Stimulated activated naive CD8-positive, alpha-beta T cell treated with anti-CD3 and anti-CD28 coated beads, Interleukin-15, amount 100 ng/mL, for 72 hours (primary cell): ENCODE results near the gene MED23.

Experiments used
- ATAC-seq: fragments of 150-1000 bp; cut with Tn5 transposase; 2 replicates; pipeline ENCODE4 v1.10.0; 2021; ENCODE audit warnings: mild to moderate bottlenecking, moderate library complexity
- DNase-seq, 2 donors: peaks; one replicate each; pipeline ENCODE4 v3.0.0; 2021 to 2022
- H3K27ac Mint-ChIP-seq, 2 donors: one replicate each; pipeline ENCODE4 v1.8.0; 2022; ENCODE audit warnings: mild to moderate bottlenecking in 2 of 2, mixed read lengths in 2 of 2, moderate library complexity in 2 of 2
- H3K27me3 Mint-ChIP-seq: one replicate; pipeline ENCODE4 v1.8.0; 2022; ENCODE audit warnings: mixed read lengths
- H3K4me1 Mint-ChIP-seq: one replicate; pipeline ENCODE4 v1.8.0; 2022; ENCODE audit warnings: mild to moderate bottlenecking, mixed read lengths
- H3K4me3 Mint-ChIP-seq, 2 donors: one replicate each; pipeline ENCODE4 v1.8.0; 2022; ENCODE audit warnings: mild to moderate bottlenecking in 2 of 2, mixed read lengths in 2 of 2, moderate library complexity in 1 of 2
- H3K9me3 Mint-ChIP-seq, 2 donors: one replicate each; pipeline ENCODE4 v1.8.0; 2022; ENCODE audit warnings: mixed read lengths in 2 of 2

MED23 gene

DNA sequence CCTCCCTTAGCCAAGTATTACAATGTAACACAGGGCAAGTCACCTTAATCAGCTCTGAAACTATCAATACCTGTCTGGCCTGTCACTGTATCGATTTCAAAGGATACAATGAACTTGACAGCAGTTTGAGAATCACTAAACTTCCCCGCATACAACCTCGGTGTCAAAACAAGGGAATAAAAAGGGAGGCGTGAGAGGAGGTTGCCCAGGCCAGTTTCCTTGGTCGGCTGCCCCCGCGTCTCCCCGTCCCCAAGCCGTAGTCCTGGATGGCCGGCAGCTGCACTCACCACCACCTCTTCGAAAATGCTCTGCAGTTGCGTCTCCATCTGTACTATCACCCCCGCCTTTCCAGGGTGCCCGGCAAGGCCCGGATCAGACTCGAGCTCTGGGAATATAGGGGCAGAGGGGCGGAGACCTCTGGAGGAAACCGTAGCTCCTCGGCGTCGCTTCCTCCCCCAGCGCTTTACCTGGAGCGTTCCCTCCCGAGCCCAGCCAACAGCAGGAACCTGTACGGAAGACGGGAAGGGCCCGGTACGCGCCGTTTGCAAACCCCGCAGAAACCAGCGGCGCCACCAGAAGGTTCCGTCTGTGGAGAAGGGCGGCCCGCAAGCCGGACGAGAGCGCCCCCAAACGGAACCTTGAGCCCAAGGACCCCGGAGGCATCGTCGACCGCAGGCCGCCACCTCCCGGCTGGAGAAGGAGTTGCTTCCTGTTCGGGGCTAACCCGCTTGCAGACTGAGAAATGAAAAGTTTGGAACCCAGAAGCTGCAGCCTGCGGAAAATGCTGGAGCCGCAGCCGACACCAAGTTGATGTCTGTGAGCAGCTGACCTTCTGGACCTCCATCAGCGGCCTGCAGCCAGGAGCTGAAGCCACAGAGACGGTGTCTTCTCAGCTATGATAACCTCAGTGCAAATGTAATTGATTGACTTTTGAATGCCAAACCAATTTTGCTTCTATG is at the start of gene MED23:
TSS of gene MED23 (minus strand) at position 519 of the 959 bp plus-strand sequence. CDS start at position 326, 193 bp downstream.
- Mint-ChIP-seq H3K27me3 (no peaks in the 10 kb centered on the region), H3K9me3 (no peaks in the 10 kb centered on the region), H3K4me1 (peaks cover 17% of the 10 kb centered on the region), H3K4me3 (peak within 1 kb of the TSS; percentile 97 to 100), H3K27ac (peak within 1 kb of the TSS; percentile 98)
- ATAC-seq (peak; percentile 94), DNase-seq (peak; percentile 96 to 97)

DNA sequence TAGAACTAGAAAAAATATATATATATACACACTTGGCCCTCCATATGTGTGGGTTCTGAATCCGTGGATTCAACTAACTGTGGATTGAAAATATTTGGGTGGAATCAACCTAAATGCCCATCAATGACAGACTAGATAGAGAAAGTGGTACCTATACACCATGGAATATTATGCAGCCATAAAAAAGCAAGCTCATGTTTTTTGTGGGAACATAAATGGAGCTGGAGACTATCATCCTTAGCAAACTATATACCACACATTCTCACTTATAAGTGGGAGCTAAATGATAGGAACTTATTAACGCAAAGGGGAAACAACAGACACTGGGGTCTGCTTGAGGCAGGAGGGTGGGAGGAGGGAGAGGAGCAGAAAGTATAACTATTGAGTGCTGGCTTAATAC is 45.1 kb upstream of the MED23 start:
- H3K4me3 Mint-ChIP-seq, result no peak overlapping the region
- no peaks in the 10 kb centered on the region for H3K27me3 Mint-ChIP-seq
- H3K4me1 Mint-ChIP-seq, result no peaks in the 10 kb centered on the region
- ATAC-seq, result no peak
- no peaks in the 10 kb centered on the region for H3K9me3 Mint-ChIP-seq
- no peak overlapping the region for H3K27ac Mint-ChIP-seq
- DNase-seq, result no peak

DNA sequence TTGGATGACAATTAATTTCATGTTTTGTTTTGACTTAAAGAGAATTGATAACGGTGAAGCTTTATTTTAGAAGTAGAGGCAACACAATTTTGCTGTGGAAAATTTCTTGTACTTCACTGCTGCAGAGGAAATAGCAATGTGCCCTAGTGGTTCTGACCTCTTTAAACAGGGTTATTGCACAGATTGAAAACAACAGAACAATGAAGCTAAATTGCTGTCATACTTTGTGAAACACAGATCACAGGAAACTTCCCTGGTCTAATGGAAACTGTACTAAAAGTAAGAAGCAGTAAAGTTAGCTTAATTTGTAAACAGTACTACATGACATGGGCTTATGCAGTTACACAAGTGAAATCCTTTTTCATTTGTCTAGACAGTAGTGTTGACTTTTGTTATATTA is 41.8 kb upstream of the MED23 start:
- no peak for DNase-seq
- H3K27me3 Mint-ChIP-seq, result peaks cover 8% of the 10 kb centered on the region
- H3K4me1 Mint-ChIP-seq, result no peaks in the 10 kb centered on the region
- no peak for ATAC-seq
- H3K4me3 Mint-ChIP-seq, result no peak overlapping the region
- peak overlapping the region in 1 of 2 donors; percentile 19 for H3K27ac Mint-ChIP-seq
- no peaks in the 10 kb centered on the region for H3K9me3 Mint-ChIP-seq

- DNase-seq (no peak), ATAC-seq (no peak)
- H3K27ac Mint-ChIP-seq, result no peak overlapping the region
- peaks cover 8% of the 10 kb centered on the region for H3K27me3 Mint-ChIP-seq
- H3K9me3 Mint-ChIP-seq, result no peaks in the 10 kb centered on the region
- no peaks in the 10 kb centered on the region for H3K4me1 Mint-ChIP-seq
- no peak overlapping the region for H3K4me3 Mint-ChIP-seq
Observed at GRCh38 chr6:131663578-131664165, 35.6 kb upstream of the MED23 start.

- Mint-ChIP-seq H3K27me3 (no peaks in the 10 kb centered on the region), H3K4me3 (no peak overlapping the region), H3K4me1 (no peaks in the 10 kb centered on the region), H3K9me3 (no peaks in the 10 kb centered on the region), H3K27ac (peak overlapping the region in 1 of 2 donors; percentile 5)
- DNase-seq (no peak), ATAC-seq (peak; percentile 75)
Observed at GRCh38 chr6:131660195-131660594, 32.2 kb upstream of the MED23 start.

GRCh38 chr6:131658287-131658686 is 30.2 kb upstream of the MED23 start:
- Mint-ChIP-seq H3K9me3 (no peaks in the 10 kb centered on the region), H3K4me3 (no peak overlapping the region), H3K4me1 (no peaks in the 10 kb centered on the region), H3K27ac (no peak overlapping the region), H3K27me3 (no peaks in the 10 kb centered on the region)
- DNase-seq (no peak), ATAC-seq (no peak)

GRCh38 chr6:131657630-131658111 is 29.6 kb upstream of the MED23 start:
- Mint-ChIP-seq H3K4me3 (no peak overlapping the region), H3K27ac (no peak overlapping the region), H3K4me1 (no peaks in the 10 kb centered on the region), H3K27me3 (no peaks in the 10 kb centered on the region), H3K9me3 (no peaks in the 10 kb centered on the region)
- no peak for ATAC-seq
- DNase-seq, result no peak

GRCh38 chr6:131657222-131657621 is 29.2 kb upstream of the MED23 start:
- H3K27me3 Mint-ChIP-seq, result no peaks in the 10 kb centered on the region
- DNase-seq (no peak), ATAC-seq (no peak)
- H3K4me1 Mint-ChIP-seq, result no peaks in the 10 kb centered on the region
- no peak overlapping the region for H3K27ac Mint-ChIP-seq
- no peaks in the 10 kb centered on the region for H3K9me3 Mint-ChIP-seq
- no peak overlapping the region for H3K4me3 Mint-ChIP-seq

DNA sequence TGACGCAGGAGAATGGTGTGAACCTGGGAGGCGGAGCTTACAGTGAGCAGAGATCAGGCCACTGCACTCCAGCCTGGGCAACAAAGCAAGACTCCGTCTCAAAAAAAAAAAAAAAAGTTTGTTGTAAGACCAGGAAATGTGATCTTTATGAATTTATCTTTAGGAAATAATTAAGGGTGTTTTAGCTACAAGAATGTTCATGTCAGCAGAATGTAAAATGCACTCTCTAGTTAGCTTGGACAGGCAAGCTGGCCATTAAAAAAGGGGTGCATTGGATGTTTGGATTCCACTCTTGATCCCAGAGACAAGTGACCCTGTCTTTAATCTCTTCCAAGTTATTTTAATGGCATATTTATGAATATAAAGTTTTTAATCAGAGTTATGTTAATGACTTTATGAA is 28.6 kb upstream of the MED23 start:
- H3K9me3 Mint-ChIP-seq, result no peaks in the 10 kb centered on the region
- no peaks in the 10 kb centered on the region for H3K27me3 Mint-ChIP-seq
- H3K4me3 Mint-ChIP-seq, result no peak overlapping the region
- no peak overlapping the region for H3K27ac Mint-ChIP-seq
- DNase-seq (no peak), ATAC-seq (no peak)
- no peaks in the 10 kb centered on the region for H3K4me1 Mint-ChIP-seq

GRCh38 chr6:131655951-131656350 is 27.9 kb upstream of the MED23 start:
- no peak for ATAC-seq
- no peak overlapping the region for H3K4me3 Mint-ChIP-seq

GRCh38 chr6:131655387-131655786 is 27.3 kb upstream of the MED23 start:
- Mint-ChIP-seq H3K27me3 (no peaks in the 10 kb centered on the region), H3K9me3 (no peaks in the 10 kb centered on the region), H3K4me1 (no peaks in the 10 kb centered on the region), H3K27ac (no peak overlapping the region), H3K4me3 (no peak overlapping the region)
- no peak for DNase-seq
- ATAC-seq, result no peak

More at GRCh38 chr6:131655951-131656350, 27.9 kb upstream of the MED23 start:
- Mint-ChIP-seq H3K9me3 (no peaks in the 10 kb centered on the region), H3K4me1 (no peaks in the 10 kb centered on the region), H3K27ac (peak overlapping the region in 1 of 2 donors; percentile 77), H3K27me3 (no peaks in the 10 kb centered on the region)
- DNase-seq, result no peak

GRCh38 chr6:131654326-131654725 is 26.3 kb upstream of the MED23 start:
- Mint-ChIP-seq H3K27me3 (no peaks in the 10 kb centered on the region), H3K4me3 (no peak overlapping the region), H3K27ac (no peak overlapping the region), H3K4me1 (no peaks in the 10 kb centered on the region), H3K9me3 (no peaks in the 10 kb centered on the region)
- no peak for DNase-seq
- ATAC-seq, result no peak

DNA sequence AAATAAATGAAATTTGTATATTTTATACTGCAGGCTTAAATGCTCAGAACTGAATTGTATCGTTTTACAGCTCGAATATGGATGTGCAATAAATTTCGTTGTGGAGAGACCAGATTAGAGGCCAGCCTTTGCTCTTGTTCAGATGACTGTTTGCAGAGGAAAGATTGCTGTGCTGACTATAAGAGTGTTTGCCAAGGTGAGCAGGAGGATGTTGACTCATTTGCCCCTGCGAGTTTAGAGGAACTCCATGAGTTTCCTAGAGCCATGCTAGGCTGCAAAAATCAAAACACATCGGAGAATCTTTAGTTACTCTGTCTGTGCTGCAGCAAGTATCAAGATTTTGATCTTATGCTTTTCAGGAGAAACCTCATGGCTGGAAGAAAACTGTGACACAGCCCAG is 24.4 kb upstream of the MED23 start:
- no peaks in the 10 kb centered on the region for H3K4me1 Mint-ChIP-seq
- no peaks in the 10 kb centered on the region for H3K9me3 Mint-ChIP-seq
- ATAC-seq (no peak), DNase-seq (no peak)
- no peak overlapping the region for H3K27ac Mint-ChIP-seq
- H3K4me3 Mint-ChIP-seq, result no peak overlapping the region
- no peaks in the 10 kb centered on the region for H3K27me3 Mint-ChIP-seq

DNA sequence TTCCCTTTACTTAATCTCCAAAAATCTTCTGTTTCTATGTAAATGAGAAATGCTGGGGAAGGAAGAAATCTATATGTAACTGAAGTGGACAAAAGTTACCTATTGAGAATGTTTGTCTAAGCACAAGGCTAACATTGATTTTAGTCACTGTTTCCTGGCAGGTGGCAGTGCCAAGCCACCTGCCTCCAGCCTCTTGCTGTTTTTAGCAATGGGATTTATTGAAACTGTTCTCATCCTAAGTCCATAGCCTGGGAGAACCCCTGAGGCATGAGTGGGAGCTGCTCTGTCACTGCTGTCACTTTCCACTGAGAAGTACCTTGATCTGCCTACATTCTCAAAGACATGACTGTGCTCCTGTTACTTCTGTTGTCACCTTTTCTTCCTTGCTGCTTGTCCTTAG is 23.7 kb upstream of the MED23 start:
- no peaks in the 10 kb centered on the region for H3K9me3 Mint-ChIP-seq
- peak overlapping the region in 1 of 2 donors; percentile 66 for H3K27ac Mint-ChIP-seq
- no peak overlapping the region for H3K4me3 Mint-ChIP-seq
- ATAC-seq (no peak), DNase-seq (no peak)
- no peaks in the 10 kb centered on the region for H3K4me1 Mint-ChIP-seq
- H3K27me3 Mint-ChIP-seq, result no peaks in the 10 kb centered on the region

DNA sequence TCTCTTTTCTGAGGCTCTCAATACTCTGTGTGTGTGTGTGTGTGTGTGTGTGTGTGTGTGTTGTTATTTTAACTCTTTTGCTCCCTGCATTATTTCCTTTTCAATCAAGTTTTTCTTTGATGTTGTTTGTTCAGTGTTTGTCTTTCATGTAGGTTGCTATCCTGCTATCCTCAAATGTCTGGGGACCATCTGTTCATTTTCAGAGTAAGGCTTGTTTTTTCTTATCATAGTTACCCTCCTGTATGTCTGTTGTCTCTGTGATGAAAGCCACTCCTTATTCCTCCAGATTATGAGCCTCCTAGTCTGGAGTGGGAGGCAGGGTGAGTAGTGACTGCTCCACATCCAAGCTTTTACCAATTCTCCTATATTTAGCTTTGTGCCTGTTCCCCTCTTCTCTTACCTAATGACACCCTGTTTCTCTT is 18.2 kb upstream of the MED23 start:
- DNase-seq (no peak), ATAC-seq (no peak)
- Mint-ChIP-seq H3K27ac (no peak overlapping the region), H3K27me3 (no peaks in the 10 kb centered on the region), H3K4me3 (no peak overlapping the region), H3K4me1 (no peaks in the 10 kb centered on the region), H3K9me3 (no peaks in the 10 kb centered on the region)

DNA sequence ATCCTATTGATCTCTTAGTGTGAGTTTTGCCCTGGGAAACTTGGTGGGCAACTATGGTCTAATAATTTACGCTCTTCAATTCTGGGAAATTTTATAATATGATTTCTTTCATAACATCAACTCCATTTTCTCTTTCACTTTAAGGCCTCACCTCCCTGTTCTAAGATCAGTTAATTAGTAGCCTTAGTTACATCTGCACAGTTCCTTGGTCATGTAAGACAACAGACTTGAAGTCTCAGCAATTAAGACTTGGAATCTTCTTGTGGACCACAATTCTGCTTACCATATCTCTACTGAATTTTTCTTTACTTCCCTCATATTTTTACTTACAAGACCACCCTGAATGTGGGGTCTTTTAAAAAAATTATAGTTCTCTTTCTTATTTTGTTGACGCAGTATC is 17.8 kb upstream of the MED23 start:
- H3K9me3 Mint-ChIP-seq, result no peaks in the 10 kb centered on the region
- ATAC-seq (no peak), DNase-seq (no peak)
- H3K27ac Mint-ChIP-seq, result no peak overlapping the region
- H3K4me1 Mint-ChIP-seq, result no peaks in the 10 kb centered on the region
- no peak overlapping the region for H3K4me3 Mint-ChIP-seq
- H3K27me3 Mint-ChIP-seq, result no peaks in the 10 kb centered on the region
